HG03039 (cell line): Measurements from ENCODE around the gene HMGN3.

ENCODE experiments used
- ATAC-seq: cut with Tn5 transposase; IDR thresholded peaks from one replicate; pipeline ENCODE4 v1.9.1; 2021; ENCODE audit warnings: mild to moderate bottlenecking, moderate library complexity; ENCODE audit not compliant: unreplicated experiment

The HMGN3 gene

GRCh38 chr6:79233611-79234149, 802 bp downstream of the HMGN3 start:
- peak; percentile 67 for ATAC-seq

GRCh38 chr6:79232696-79233462, 1.6 kb downstream of the HMGN3 start:
- ATAC-seq, result no peak

GRCh38 chr6:79231666-79232065, 2.8 kb downstream of the HMGN3 start:
- ATAC-seq, result no peak

DNA sequence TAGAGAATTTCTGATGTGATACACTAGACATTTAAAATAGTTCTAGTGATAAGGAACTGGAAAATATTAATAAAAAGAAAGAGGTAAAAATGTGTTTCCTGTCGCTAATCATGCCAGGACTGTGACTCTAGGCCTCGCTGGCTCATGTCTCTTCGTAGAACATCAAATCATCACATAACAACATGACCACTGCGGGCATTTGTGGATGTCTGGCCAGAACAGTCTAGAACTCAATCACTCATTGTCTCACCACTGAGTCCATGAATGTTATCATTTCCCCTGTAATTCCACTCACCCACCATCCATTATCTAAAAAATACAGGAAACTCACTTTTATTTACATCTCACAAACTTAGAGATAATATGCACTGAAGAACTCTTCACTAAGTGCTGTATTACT, 3.4 kb downstream of the HMGN3 start:
- ATAC-seq, result no peak

DNA sequence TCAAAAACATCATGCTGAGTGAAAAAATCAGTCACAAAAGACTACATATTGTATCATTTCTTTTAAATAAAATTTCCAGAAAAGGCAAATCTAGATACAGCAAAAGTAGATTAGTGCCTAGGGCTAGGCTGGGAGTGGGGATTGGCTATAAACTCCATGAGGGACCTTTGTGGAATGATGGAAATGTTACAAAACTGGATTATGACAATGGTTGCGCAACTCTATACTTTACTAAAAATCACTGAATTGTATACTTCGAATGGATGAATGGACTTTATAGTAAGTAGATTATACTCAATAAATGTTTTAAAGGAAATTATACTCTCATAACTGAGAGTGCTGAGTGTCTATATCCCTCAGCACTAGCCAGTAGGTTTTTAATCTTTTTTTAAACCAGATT, 4.3 kb downstream of the HMGN3 start:
- ATAC-seq, result no peak

DNA sequence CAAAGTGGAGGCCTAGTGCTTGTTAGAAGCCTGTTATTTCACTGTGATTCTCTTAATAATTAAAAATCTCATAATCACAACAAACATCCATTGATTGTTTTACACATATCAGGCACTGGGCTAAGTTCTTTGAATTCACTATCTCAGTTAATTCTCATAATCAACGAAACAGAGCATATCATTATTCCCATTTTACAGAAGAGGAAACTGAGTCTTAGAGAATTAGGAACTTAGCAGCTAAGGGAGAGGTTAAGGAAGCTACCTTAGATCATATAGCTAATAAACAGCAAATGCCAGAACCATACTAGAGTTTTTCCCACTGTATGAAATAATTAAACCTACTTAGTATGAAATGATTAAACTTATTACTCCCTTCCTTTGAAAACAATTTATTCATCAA, 7.0 kb downstream of the HMGN3 start:
- ATAC-seq, result no peak

DNA sequence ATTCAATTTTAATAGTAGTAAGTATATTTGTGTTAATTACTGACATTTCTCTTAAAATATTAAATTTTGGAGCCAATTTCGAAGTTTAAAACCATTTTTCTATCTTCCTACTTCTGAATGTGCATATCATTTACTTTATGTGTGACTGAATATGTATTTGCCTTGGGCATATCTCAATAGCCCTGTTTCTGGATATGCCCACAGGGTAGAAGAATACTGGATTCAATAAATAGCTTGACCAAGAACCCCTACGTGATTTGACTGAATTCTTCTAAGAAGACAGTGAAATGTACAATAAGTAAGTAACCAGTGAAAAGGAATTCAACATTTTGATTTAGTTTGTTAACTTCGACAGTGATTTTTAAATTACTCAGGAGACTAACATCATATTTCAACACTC, 7.8 kb downstream of the HMGN3 start:
- ATAC-seq, result no peak

DNA sequence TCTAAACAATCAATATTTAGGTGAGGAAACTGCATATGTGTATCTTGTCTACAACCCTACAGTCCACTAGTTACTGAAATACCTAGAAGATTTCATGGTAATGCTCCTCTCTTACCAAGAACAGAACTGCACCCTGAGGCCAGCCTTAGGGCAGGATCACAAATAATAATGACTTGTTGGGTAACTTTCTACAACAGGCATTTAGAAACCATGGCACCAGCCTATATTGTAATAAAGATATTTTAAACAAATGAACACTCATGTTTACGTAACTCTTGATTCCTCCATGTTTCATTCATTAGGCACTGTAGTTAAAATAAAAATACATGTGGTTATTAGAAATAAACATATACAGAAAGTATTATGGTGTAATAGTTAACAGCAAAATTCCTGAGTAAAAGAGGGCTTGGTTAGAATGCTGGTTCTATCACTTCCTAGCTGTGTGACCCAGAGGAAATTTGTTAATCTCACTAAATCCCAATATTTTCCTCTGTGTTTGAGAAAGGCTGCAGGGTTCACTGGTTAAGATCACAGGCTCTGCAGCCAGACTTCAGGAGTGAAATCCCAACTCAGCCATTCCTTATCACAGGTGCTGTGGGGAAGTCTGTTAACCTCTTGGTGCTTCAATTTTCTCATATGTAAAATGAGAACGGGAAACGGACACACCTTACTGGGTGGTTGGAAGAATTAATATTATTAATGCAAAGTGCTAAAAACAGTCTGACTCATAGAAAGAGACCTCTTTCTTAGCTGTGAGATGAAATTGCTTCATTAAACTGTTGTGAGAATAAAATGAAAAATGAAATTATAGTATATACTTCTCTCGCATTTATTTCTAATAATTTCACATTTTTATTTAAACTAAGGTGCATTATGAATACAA, 8.5 kb downstream of the HMGN3 start:
- ATAC-seq, result no peak

GRCh38 chr6:79223611-79224404, 10.7 kb downstream of the HMGN3 start:
- no peak for ATAC-seq

GRCh38 chr6:79215213-79215824, 19.2 kb downstream of the HMGN3 start:
- no peak for ATAC-seq

- no peak for ATAC-seq
These were observed 21.6 kb downstream of the HMGN3 start for GRCh38 chr6:79212859-79213258.

DNA sequence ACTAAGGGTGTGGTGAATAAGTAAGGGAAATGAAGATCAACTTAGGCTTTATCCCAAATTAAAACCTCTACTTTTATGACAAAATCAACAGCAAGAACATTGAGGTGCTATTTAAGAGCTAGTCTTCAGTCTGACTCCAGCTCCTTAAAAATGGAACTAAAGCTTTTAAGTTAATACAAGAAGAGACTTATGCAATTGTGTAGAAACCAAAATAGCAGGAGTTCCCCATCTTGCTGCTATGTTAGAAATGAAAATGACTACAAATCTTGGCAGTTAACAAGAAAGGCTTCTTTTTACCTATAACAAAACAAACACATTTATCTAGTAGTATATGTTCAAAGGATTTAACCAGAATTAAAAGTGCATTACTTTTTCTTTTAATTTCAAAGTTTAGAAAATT, 25.7 kb downstream of the HMGN3 start:
- no peak for ATAC-seq

- no peak for ATAC-seq
These were observed 30.7 kb downstream of the HMGN3 start for GRCh38 chr6:79203753-79204253.

- ATAC-seq, result no peak
These were observed 31.9 kb downstream of the HMGN3 start for GRCh38 chr6:79202556-79202955.

- no peak for ATAC-seq
These were observed 32.5 kb downstream of the HMGN3 start for GRCh38 chr6:79201983-79202382.

GRCh38 chr6:79201143-79201542, 33.3 kb downstream of the HMGN3 start:
- ATAC-seq, result no peak

- no peak for ATAC-seq
These were observed 37.6 kb downstream of the HMGN3 start for GRCh38 chr6:79196912-79197311.

- no peak for ATAC-seq
These were observed 40.5 kb downstream of the HMGN3 start for GRCh38 chr6:79193971-79194370.

DNA sequence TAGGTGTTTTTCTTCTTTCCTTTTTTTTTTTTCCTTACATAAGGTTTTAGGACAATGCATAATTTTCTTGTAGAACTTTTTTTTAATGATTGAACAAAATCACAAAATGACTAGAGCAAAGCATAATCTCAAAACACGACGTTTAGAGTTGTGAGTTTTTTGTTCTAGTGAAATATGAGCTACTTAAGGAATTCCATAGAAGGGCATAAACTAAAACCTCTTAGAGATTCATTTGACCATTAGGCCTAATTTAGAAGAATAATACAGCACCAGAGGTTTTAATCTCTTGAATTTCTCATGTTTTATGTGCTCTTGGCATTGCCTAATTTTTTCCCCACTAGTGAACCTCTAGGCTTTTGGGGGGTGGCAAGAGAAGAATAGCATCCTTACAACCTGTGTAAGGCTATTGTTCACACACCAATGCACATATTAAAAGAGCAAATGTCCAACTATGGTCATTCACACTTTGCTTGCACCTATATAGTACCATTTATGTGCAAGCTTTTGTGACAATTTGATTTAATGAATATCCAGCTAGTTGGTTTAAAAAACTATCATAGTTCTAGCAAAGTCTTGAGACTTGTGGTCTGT, 44.6 kb downstream of the HMGN3 start:
- ATAC-seq, result no peak

GRCh38 chr6:79188885-79189480, 45.5 kb downstream of the HMGN3 start:
- ATAC-seq, result no peak
